ENCODE measurements around the gene GPC5.

- TF ChIP-seq EZH2 (IDR thresholded peaks at IDR 0.05; ENCODE audit: borderline replicate concordance, low read depth, low read length, poor library complexity, severe bottlenecking) (no peak), CTCF (conservative IDR thresholded peaks at IDR 0.05; ENCODE audit: low read depth, low read length) (no peak)
Measured at GRCh38 chr13:91948736-91949135, 550.3 kb downstream of the GPC5 start.

All from A673 (cell line).